Ovary (tissue), 3 donors: ENCODE measurements around the gene MACROH2A1.

Source experiments
- EP300 ChIP-seq: sonication (generic); formaldehyde crosslinking; IDR thresholded peaks from one replicate; pipeline ENCODE4 v1.6.1; 2017; ENCODE audit warnings: antibody characterized with exemption
- POLR2A ChIP-seq: fragments of 450-650 bp; IDR thresholded peaks from one replicate; pipeline ENCODE4 v1.6.1; 2017; ENCODE audit warnings: antibody characterized with exemption, mild to moderate bottlenecking, moderate library complexity
- TF ChIP-seq, protein P1 (sequence below), 3 donors: fragments of 450-650 bp in 2 of 3; fragments of 200-600 bp in 1 of 3; IDR thresholded peaks; one replicate each; pipeline versions ENCODE4 v1.5.1 to v1.8.0; 2016 to 2022; ENCODE audit warnings: antibody characterized with exemption in 3 of 3, mild to moderate bottlenecking in 1 of 3
- donor health status: DM: no; HTN: no; CAD: no.

- TF ChIP-seq, protein P1, sequence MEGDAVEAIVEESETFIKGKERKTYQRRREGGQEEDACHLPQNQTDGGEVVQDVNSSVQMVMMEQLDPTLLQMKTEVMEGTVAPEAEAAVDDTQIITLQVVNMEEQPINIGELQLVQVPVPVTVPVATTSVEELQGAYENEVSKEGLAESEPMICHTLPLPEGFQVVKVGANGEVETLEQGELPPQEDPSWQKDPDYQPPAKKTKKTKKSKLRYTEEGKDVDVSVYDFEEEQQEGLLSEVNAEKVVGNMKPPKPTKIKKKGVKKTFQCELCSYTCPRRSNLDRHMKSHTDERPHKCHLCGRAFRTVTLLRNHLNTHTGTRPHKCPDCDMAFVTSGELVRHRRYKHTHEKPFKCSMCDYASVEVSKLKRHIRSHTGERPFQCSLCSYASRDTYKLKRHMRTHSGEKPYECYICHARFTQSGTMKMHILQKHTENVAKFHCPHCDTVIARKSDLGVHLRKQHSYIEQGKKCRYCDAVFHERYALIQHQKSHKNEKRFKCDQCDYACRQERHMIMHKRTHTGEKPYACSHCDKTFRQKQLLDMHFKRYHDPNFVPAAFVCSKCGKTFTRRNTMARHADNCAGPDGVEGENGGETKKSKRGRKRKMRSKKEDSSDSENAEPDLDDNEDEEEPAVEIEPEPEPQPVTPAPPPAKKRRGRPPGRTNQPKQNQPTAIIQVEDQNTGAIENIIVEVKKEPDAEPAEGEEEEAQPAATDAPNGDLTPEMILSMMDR (IDR thresholded peaks at IDR 0.05), result no peak
- TF ChIP-seq POLR2A (no peak), EP300 (no peak)
Measured at GRCh38 chr5:135313946-135314345, 85.1 kb downstream of the MACROH2A1 start.
